Measurements from ENCODE around the gene ADCY9.
"Not testable (repeated sequence)": the region's sequence is repeated elsewhere in the genome, so short reads cannot be mapped to it uniquely, and the experiment has no call there.

The ADCY9 gene

DNA sequence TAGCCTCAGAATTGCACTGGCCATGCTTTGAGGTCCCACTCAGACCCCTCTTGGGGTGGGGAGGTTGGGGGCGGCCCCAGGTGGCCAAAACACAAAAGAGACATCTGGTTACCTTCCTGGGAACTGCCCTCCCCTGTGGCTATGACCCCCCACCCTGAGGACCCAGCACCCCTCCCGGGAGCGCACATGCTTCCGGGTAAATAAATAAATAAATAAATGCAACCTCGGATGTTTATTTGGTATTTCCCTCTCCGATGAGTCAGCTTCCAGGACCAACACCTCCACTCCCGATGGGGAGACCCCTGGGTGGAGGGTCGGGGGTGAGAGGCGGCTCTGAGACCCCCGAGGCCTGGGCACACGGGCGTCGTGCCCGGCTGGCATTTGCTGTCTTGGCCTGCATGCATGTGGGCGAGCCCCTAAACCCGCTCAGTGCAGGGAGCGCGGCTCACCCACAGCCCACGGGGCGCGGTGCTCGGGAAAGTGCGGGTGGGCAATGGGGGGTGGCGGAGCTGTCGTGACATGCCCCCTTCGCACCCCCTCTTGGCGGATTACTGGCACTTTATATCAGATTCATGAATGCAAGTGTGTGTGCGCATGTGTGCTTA lies 151.5 kb downstream of the ADCY9 start:
- Mint-ChIP-seq H3K4me1 (peaks cover 15% of the 10 kb centered on the region), H3K27me3 (peaks cover 12% of the 10 kb centered on the region), H3K27ac (no peak overlapping the region), H3K36me3 (peaks cover 11% of the 10 kb centered on the region), H3K4me3 (no peak overlapping the region), H3K9me3 (no peaks in the 10 kb centered on the region)
- peak; percentile 59 for ATAC-seq

DNA sequence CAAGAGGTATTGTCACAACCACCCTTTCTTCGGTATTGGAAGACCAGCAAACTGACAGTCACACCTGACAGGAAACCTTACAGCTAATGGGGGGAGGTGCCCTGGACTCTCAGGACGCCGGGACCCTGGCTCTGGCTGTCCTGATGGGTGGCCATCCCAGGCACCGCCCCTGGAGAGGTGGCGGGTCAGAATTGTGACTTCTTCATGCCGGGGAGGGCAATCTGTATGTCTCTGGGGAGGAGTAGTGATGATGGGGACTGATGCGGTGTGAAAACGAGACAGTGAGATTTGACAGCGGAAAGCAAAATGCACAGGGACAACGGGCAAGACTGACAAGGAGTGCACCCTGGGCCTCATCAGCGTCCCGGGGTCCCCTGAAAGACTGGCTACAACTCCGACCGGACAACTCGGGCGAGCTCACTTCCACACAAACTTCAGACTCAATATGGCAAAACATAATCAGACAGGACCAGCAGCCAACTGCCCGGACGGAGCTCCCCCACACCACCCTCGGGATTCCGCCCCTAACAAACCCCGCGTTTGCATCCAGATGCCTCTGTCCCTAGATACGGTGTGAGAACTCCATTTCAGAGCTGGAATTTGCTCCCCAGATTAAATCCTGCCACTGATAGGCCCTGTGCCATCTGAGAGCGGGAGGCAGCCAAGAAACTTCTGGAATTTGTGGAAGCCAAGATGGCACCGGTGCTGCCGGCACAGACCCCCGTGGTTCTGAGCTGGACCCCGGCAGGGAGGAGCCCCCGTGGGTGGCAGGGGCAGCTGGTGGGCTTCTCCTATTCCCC lies 152.2 kb downstream of the ADCY9 start:
- no peak for ATAC-seq
- Mint-ChIP-seq H3K27me3 (peaks cover 12% of the 10 kb centered on the region), H3K36me3 (peaks cover 11% of the 10 kb centered on the region), H3K4me3 (no peak overlapping the region), H3K9me3 (no peaks in the 10 kb centered on the region), H3K4me1 (peaks cover 15% of the 10 kb centered on the region), H3K27ac (no peak overlapping the region)

DNA sequence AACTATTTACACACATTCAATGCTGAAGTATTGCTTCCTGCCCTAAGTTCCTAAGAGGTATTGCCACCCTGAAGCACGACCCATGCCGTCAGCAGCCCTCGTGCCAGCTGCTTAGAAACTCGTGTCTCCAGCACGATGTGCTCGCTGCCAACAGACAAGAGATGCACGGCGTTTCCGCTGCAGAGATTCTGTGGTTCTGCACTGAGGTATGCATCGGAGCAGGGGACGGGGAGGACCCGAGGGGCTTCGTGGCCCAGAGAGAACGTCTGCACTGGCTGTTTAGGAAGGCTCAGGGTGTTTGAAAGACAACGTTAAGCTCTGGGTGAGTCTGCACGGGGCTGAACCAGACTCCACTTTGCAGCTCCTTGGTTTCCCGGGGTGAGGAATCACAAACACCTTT lies 153.0 kb downstream of the ADCY9 start:
- Mint-ChIP-seq H3K9me3 (no peaks in the 10 kb centered on the region), H3K4me3 (no peak overlapping the region), H3K36me3 (peaks cover 11% of the 10 kb centered on the region), H3K4me1 (peaks cover 15% of the 10 kb centered on the region), H3K27ac (peak overlapping the region; percentile 11), H3K27me3 (peaks cover 12% of the 10 kb centered on the region)
- ATAC-seq: no peak

DNA sequence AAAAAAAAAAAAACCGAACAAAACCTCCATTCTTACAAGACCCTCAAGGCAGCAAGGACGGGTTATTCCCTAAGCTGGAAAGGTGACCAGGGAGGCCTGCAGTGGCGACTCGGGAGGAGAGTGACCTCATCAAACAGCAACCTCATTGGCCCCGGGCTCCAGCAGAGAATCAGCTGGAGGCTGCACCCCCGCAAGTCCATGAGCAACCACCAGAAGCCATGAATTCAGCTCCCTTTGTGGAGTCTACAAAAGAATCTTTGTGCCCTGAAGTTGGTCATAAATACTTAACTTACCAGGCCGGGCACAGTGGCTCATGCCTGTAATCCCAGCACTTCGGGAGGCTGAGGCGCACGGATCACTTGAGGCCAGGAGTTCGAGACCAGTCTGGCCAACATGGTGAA lies 154.8 kb downstream of the ADCY9 start:
- no peak overlapping the region for H3K27ac Mint-ChIP-seq
- H3K4me1 Mint-ChIP-seq: peaks cover 15% of the 10 kb centered on the region
- ATAC-seq: no peak
- H3K9me3 Mint-ChIP-seq: no peaks in the 10 kb centered on the region
- H3K4me3 Mint-ChIP-seq: no peak overlapping the region
- H3K36me3 Mint-ChIP-seq: peaks cover 9% of the 10 kb centered on the region
- H3K27me3 Mint-ChIP-seq: peaks cover 29% of the 10 kb centered on the region

DNA sequence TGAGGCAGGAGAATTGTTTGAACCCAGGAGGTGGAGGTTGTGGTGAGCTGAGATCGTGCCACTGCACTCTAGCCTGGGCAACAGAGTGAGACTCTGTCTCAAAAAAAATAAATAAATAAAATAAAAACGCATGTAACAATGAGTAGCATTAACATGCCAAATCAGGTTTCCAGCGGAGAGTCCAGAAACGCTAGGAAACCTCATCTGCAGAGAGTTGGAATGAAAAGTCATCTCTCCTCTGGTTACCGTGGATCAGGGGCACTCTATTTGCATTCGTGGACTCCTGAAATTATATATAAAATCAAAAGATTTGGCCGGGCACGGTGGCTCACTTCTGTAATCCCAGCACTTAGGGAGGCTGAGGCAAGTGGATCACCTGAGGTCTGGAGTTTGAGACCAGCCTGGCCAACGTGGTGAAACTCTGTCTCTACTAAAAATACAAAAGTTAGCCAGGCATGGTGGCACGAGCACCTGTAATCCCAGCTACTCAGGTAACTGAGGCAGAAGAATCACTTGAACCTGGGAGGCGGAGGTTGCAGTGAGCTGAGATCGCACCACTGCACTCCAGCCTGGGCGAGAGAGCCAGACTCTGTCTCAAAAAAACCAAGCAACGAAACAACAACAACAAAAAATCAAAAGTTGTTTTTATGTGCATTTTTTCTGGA lies 156.2 kb downstream of the ADCY9 start:
- H3K27me3 Mint-ChIP-seq: peaks cover 33% of the 10 kb centered on the region
- not testable (repeated sequence) for H3K4me3 Mint-ChIP-seq, H3K27ac Mint-ChIP-seq, ATAC-seq, H3K9me3 Mint-ChIP-seq, H3K36me3 Mint-ChIP-seq
- H3K4me1 Mint-ChIP-seq: peaks cover 15% of the 10 kb centered on the region

DNA sequence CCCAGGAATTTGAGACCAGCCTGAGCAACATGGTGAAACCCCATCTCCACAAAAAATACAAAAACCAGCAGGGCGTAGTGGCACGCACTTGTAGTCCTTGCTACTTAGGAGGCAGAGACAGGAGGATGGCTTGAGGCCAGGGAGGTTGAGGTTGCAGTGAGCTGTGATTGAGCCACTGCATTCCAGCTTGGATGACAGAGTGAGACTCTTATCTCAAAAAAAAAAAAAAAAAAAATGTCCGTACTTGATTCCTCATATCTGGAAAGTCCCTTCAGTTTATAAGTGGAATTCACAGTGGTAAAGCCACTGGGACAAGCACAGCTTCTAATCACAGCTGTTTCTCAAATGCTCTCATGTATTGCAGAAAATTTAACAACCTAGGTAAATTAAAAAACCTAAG lies 157.1 kb downstream of the ADCY9 start:
- Mint-ChIP-seq H3K27ac (no peak overlapping the region), H3K9me3 (no peaks in the 10 kb centered on the region), H3K27me3 (peaks cover 42% of the 10 kb centered on the region), H3K4me3 (no peak overlapping the region), H3K36me3 (no peaks in the 10 kb centered on the region), H3K4me1 (peaks cover 15% of the 10 kb centered on the region)
- no peak for ATAC-seq

DNA sequence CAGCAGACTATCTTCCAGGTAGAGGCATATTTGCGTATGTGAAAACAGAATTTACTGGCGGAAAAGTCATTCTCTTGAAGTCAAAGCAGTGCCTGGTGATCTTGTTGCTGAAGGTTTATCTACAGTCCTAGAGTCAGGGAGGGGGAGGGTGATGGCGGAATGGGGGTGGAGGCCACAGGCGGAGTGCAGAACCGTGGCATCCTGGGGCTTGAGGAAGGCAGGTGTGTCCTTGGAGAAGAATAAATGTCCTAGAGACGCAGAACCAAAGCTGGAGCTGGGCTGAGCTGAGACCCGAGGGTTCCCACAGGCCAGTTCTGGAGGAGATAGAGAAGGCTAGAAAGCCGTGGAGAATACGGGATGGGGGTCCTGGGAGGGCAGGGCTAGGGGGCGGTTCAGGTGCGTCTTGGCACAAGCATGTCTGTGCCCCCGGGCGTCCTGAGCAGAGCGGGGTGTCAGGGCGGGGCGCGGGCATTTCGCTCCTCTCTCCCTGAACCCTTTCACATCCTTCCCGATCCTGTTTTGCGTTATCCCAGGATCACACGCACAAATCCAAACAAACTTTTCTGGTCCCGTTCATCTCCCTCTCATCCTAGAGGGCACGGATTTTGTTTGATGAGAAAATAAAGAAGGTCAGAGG lies 158.8 kb downstream of the ADCY9 start:
- Mint-ChIP-seq H3K27ac (no peak overlapping the region), H3K4me1 (peaks cover 4% of the 10 kb centered on the region), H3K9me3 (no peaks in the 10 kb centered on the region), H3K27me3 (peaks cover 46% of the 10 kb centered on the region), H3K36me3 (no peaks in the 10 kb centered on the region), H3K4me3 (no peak overlapping the region)
- ATAC-seq: no peak

DNA sequence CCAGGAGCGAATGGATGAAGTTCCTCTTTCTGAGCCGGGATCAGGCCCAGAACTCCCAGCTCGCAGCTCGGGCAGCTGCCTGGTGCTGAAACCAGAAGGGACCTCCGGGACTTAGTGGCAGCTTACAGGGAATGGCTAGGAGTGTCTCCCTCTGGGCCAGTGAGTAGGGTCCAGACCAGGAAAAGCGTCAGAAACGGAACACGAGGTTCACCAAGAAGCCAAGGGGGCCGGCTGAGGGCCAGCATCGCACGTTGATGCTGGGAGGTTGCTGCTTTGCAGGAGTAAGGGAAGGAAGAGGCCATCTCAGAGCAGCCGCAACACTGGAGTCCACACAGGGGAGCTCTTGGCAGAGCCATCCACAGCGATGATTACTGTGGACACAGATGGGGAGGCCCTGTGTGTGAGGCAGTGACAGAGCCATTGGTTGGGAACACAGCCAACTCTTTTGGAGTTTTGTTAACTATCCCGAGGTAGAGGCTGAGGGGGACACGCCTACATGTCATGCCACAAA lies 161.8 kb downstream of the ADCY9 start:
- Mint-ChIP-seq H3K9me3 (no peaks in the 10 kb centered on the region), H3K36me3 (no peaks in the 10 kb centered on the region), H3K4me3 (no peak overlapping the region), H3K4me1 (peaks cover 6% of the 10 kb centered on the region), H3K27ac (no peak overlapping the region), H3K27me3 (peaks cover 71% of the 10 kb centered on the region)
- no peak for ATAC-seq

DNA sequence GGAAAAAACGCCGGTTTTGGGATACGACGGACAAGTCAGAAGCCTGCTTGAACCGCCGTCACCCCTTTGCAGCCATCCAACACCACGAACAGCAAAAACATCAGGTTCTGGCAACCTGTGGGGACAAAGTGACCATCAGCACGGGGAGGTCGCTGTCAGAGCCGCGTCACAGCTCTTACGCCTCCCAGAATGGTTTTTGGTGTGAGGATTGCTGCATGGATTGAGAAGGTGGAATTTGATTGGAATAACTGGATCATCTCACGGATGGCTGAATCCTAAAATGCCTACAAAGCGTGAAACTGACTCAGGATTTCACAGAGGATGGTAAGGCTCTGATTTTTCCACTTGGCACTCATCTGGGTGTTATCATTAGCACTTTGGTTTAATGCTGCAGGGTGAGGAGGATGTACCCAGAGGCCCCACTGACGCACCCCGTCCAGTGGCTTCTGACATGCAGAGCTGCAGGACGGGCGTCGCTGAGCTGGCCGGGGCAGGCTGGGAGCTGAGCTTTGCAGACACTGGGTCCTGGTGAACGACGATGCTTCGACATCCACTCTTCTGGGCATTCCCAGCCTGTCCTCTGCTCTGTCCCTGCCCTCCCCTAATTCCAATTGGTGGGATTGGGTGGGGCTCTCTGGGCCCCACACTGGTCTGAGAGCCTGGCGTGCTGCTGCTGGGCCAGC lies 162.4 kb downstream of the ADCY9 start:
- Mint-ChIP-seq H3K36me3 (no peaks in the 10 kb centered on the region), H3K27ac (no peak overlapping the region), H3K4me3 (no peak overlapping the region), H3K27me3 (peaks cover 71% of the 10 kb centered on the region), H3K9me3 (no peaks in the 10 kb centered on the region), H3K4me1 (peaks cover 6% of the 10 kb centered on the region)
- ATAC-seq: no peak

DNA sequence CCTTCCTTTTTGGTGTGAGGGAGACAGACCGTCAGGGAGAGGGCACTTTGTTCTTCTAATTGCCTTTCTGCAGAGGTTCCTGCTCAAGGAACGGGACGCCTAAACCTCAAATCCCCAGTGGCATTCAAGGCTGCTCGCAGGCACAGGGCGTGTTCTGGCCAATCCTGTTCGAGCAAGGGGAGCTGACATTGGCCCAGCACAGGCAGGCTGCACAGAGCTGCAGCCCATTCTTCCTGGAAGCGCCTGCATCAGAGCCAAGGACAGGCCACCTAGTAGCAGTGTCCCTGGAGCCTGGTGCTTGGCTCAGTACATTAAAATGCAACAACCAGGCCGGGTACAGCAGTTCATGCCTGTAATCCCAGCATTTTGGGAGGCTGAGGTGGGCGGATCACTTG lies 163.5 kb downstream of the ADCY9 start:
- peaks cover 6% of the 10 kb centered on the region for H3K4me1 Mint-ChIP-seq
- ATAC-seq: no peak
- peaks cover 76% of the 10 kb centered on the region for H3K27me3 Mint-ChIP-seq
- H3K4me3 Mint-ChIP-seq: no peak overlapping the region
- no peak overlapping the region for H3K27ac Mint-ChIP-seq
- peaks cover 2% of the 10 kb centered on the region for H3K9me3 Mint-ChIP-seq
- H3K36me3 Mint-ChIP-seq: no peaks in the 10 kb centered on the region

DNA sequence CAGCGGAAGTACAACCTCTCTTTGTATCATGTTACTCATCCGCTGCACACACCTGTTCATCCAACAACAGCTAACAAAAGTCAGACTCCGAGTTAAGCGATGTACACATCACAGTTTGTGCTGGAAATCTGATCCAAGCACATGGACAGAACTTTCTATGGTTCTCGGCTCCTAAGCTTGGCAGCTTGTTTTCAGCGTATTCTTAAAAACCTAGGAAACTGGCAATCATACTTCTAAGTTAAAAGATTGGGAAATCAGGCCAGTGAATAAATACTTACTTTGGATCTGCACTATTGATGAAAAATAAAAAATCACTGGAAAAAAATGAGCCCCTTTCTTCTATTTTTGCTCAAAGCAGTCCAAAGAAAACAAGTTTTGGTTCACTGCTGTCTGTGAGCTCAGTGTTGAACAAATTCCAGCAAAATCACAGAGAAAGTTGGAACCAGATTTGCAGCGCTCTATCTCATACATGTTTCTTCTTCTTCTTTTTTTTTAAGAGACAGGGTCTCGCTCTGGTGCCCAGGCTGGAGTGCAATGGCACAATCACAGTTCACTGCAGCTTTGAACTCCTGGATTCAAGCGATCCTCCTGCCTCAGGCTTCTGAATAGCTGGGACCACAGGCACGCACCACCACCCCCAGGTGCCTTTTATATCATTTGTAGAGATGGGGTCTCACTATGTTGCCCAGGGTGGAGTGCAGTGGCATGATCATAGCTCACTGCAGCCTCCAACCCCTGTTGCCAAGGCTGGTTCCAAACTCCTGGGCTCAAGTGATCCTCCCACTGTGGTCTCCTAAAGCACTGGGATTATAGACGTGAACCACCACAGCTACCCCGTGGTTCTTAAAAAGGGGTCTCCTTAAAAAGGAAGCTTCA lies 164.1 kb downstream of the ADCY9 start:
- Mint-ChIP-seq H3K4me1 (peaks cover 6% of the 10 kb centered on the region), H3K4me3 (no peak overlapping the region), H3K9me3 (peaks cover 2% of the 10 kb centered on the region), H3K27me3 (peaks cover 70% of the 10 kb centered on the region), H3K36me3 (no peaks in the 10 kb centered on the region), H3K27ac (no peak overlapping the region)
- no peak for ATAC-seq

DNA sequence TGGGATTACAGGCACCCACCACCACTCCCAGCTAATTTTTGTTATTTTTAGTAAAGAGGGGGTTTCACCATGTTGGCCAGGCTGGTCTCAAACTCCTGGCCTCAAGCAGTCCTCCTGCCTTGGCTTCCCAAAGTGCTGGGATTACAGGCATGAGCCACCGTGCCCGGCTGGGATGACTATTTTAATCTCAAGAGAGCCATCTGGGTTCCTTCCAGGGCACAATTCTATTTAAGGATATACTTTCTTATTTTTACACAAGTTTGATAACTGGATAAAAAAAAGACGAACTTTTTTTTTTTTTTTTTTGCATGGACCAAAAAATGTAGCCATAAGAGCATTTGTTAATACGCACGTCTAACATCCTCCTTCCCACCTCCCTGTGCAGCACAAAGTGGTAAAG lies 164.9 kb downstream of the ADCY9 start:
- not testable (repeated sequence) for H3K4me1 Mint-ChIP-seq, H3K4me3 Mint-ChIP-seq, H3K36me3 Mint-ChIP-seq, H3K9me3 Mint-ChIP-seq, ATAC-seq, H3K27ac Mint-ChIP-seq
- H3K27me3 Mint-ChIP-seq: peaks cover 64% of the 10 kb centered on the region

DNA sequence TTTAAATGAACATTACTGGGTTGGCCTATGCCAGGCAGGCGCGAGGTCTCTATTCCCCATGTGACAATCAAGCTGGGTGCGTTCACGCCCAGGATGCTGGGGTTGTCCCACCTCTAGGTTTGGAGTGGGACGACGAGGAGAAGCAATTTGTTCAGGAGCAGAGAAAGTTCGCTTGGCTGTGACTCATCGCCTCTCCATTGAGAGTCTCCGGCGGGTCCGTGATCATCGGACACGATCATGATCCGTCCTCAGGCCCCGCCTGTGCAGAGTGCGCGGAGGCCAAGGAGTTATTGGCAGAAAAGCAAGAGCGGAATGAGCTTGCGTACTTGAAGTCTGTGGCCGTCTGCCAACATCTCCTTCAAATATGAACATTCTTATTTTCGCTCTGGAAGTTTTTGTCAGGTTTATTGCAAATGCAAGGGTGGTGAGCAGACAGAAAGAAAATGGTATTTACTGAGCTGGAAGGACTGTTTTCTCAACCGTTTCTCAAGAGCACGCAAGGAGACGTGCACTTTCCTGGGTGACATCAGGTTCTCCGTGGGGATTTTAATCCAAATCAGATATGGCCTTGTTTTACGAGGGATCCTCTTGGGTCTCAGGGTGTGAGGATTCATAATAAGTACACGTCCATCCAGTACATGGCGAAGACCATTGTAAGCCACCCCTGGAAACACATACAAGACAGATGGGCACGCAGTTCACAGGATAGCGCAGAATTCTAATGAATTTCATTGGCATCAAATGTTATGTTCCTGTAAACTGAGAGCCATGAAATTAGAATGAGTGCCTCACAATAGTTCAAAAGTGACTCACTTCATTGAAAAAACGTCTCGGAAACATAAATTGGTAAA lies 165.7 kb downstream of the ADCY9 start:
- H3K27ac Mint-ChIP-seq: no peak overlapping the region
- H3K27me3 Mint-ChIP-seq: peaks cover 64% of the 10 kb centered on the region
- peaks cover 2% of the 10 kb centered on the region for H3K9me3 Mint-ChIP-seq
- H3K36me3 Mint-ChIP-seq: no peaks in the 10 kb centered on the region
- H3K4me1 Mint-ChIP-seq: peaks cover 6% of the 10 kb centered on the region
- no peak overlapping the region for H3K4me3 Mint-ChIP-seq
- ATAC-seq: no peak

Measured in stimulated activated memory B cell treated with anti-CD40 and anti-IgM and Interleukin-4, amounts not matched to agents 10 μg/mL and 1 μg/mL and 100 μg/mL, for 72 hours (primary cell).